ENCODE data around the gene XPR1.

XPR1 gene

DNA sequence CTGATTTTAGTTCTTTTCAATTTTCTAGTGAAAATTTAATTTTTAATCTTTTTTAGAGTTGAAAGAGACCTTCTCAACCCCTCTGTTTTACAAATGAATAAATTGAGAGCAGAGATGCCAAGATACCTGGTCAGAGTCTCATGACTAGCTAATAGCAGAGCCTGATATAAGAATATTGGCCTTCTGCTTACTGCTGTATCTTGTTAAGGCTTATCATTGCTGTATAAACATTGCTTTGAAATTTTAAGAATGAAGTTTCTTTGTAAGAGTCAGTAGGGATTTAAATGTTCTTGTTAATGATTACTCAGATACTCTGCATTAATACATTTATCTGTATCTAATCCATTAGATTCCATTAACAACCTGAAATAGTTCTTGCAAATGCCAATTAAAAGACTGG is 9.8 kb downstream of the XPR1 start:
- H3K79me2 ChIP-seq (ENCODE audit: control insufficient read depth, low read length), result peaks cover 6% of the 10 kb centered on the region
- no peak overlapping the region for H3K4me2 ChIP-seq (ENCODE audit: low read length)
- no peaks in the 10 kb centered on the region for H3K36me3 ChIP-seq (ENCODE audit: control insufficient read depth, low read length)
- H3K4me1 ChIP-seq (ENCODE audit: control insufficient read depth, low read length), result no peaks in the 10 kb centered on the region
- H3K9me2 ChIP-seq (replicated peaks; ENCODE audit: control insufficient read depth, low read length), result no peaks in the 10 kb centered on the region
- H3F3A ChIP-seq (ENCODE audit: control insufficient read depth, insufficient read depth), result no peaks in the 10 kb centered on the region
- TF ChIP-seq CTCF (IDR thresholded peaks at IDR 0.05; ENCODE audit: low read depth, low read length, poor library complexity, severe bottlenecking) (no peak), EZH2phosphoT487 (IDR thresholded peaks at IDR 0.05; ENCODE audit: borderline replicate concordance, low read length) (no peak)
- H3K9me3 ChIP-seq (ENCODE audit: control insufficient read depth, insufficient read depth, low read length), result no peaks in the 10 kb centered on the region
- no peaks in the 10 kb centered on the region for H3K27me3 ChIP-seq (ENCODE audit: control insufficient read depth, low read length)
- H4K20me1 ChIP-seq (ENCODE audit: control insufficient read depth, insufficient read depth, low read depth, low read length), result no peaks in the 10 kb centered on the region
- H3K27ac ChIP-seq (ENCODE audit: low read depth, low read length), result no peak overlapping the region
- no peak overlapping the region for H3K4me3 ChIP-seq (ENCODE audit: low read length)

DNA sequence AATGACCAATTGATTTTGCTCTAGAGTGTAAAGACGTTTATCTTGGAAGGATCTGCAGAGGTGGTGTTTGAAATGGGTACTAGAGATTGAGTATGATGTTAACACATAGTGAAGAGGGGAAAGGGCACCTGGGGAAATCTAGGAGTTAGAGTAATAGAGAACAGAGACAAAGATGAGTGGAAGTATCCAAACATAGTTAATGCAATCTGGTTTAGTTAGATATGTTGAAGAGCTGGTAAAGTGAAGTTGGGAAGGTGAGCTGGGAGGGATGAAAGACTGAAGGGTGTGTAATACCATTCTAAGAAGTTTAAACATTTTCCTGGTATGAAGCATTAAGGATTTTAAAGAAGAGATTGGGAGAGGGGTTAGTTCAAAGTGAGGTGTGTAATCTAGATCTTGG is 11.0 kb downstream of the XPR1 start:
- no peak overlapping the region for H3K4me3 ChIP-seq (ENCODE audit: low read length)
- H3F3A ChIP-seq (ENCODE audit: control insufficient read depth, insufficient read depth), result no peaks in the 10 kb centered on the region
- no peaks in the 10 kb centered on the region for H3K36me3 ChIP-seq (ENCODE audit: control insufficient read depth, low read length)
- H3K79me2 ChIP-seq (ENCODE audit: control insufficient read depth, low read length), result peaks cover 10% of the 10 kb centered on the region
- H4K20me1 ChIP-seq (ENCODE audit: control insufficient read depth, insufficient read depth, low read depth, low read length), result no peaks in the 10 kb centered on the region
- no peak for TF ChIP-seq EZH2phosphoT487 (IDR thresholded peaks at IDR 0.05; ENCODE audit: borderline replicate concordance, low read length)
- no peak for TF ChIP-seq CTCF (IDR thresholded peaks at IDR 0.05; ENCODE audit: low read depth, low read length, poor library complexity, severe bottlenecking)
- no peaks in the 10 kb centered on the region for H3K27me3 ChIP-seq (ENCODE audit: control insufficient read depth, low read length)
- no peaks in the 10 kb centered on the region for H3K9me3 ChIP-seq (ENCODE audit: control insufficient read depth, insufficient read depth, low read length)
- H3K9me2 ChIP-seq (replicated peaks; ENCODE audit: control insufficient read depth, low read length), result no peaks in the 10 kb centered on the region
- H3K4me2 ChIP-seq (ENCODE audit: low read length), result no peak overlapping the region
- H3K27ac ChIP-seq (ENCODE audit: low read depth, low read length), result no peak overlapping the region
- no peaks in the 10 kb centered on the region for H3K4me1 ChIP-seq (ENCODE audit: control insufficient read depth, low read length)

- TF ChIP-seq CTCF (IDR thresholded peaks at IDR 0.05; ENCODE audit: low read depth, low read length, poor library complexity, severe bottlenecking) (no peak), EZH2phosphoT487 (IDR thresholded peaks at IDR 0.05; ENCODE audit: borderline replicate concordance, low read length) (no peak)
- H3K27me3 ChIP-seq (ENCODE audit: control insufficient read depth, low read length), result no peaks in the 10 kb centered on the region
- no peaks in the 10 kb centered on the region for H3K36me3 ChIP-seq (ENCODE audit: control insufficient read depth, low read length)
- no peak overlapping the region for H3K4me2 ChIP-seq (ENCODE audit: low read length)
- peaks cover 7% of the 10 kb centered on the region for H3K4me1 ChIP-seq (ENCODE audit: control insufficient read depth, low read length)
- no peaks in the 10 kb centered on the region for H3K9me3 ChIP-seq (ENCODE audit: control insufficient read depth, insufficient read depth, low read length)
- H3K79me2 ChIP-seq (ENCODE audit: control insufficient read depth, low read length), result peaks cover 13% of the 10 kb centered on the region
- no peaks in the 10 kb centered on the region for H3K9me2 ChIP-seq (replicated peaks; ENCODE audit: control insufficient read depth, low read length)
- no peak overlapping the region for H3K27ac ChIP-seq (ENCODE audit: low read depth, low read length)
- H3F3A ChIP-seq (ENCODE audit: control insufficient read depth, insufficient read depth), result no peaks in the 10 kb centered on the region
- no peak overlapping the region for H3K4me3 ChIP-seq (ENCODE audit: low read length)
- no peaks in the 10 kb centered on the region for H4K20me1 ChIP-seq (ENCODE audit: control insufficient read depth, insufficient read depth, low read depth, low read length)
These were observed 11.9 kb downstream of the XPR1 start for GRCh38 chr1:180643693-180644092.

All from DOHH2 (cell line).